H1 (cell line): ENCODE data around the gene INAFM1. TPM values are rescaled to one million over a fixed set of nuclear protein-coding genes. Genes with fewer than 3 reads are reported as not detected.

Experiments
- CTCF ChIA-PET: fragments of 300-600 bp; sonication (Branson Sonifier 250); formaldehyde crosslinking; loops from one replicate; lab custom pipeline; 2021; ENCODE audit not compliant: partially characterized antibody; lab: Charles Lee
- POLR2A ChIA-PET: fragments of 300-600 bp; sonication (Branson Sonifier 250); formaldehyde crosslinking; loops from one replicate; lab custom pipeline; 2021; ENCODE audit warnings: inconsistent platforms; ENCODE audit not compliant: partially characterized antibody; lab: Charles Lee
- DNase-seq, 2 experiments: peaks; one replicate each; pipeline versions ENCODE4 v3.0.0 to v3.0.0-alpha.2; 2010 to 2022; ENCODE audit warnings: low spot score in 2 of 2, low read depth in 1 of 2, mixed read lengths in 1 of 2
- FAIRE-seq: peaks from 2 replicates; lab custom pipeline; 2011; peaks lifted over from hg19 to GRCh38; lab: Jason Lieb, UNC
- H2AFZ ChIP-seq: 2 replicates; pipeline ENCODE4 v1.8.1; 2012; ENCODE audit warnings: low read length, inconsistent platforms
- H2AK5ac ChIP-seq: 2 replicates; pipeline ENCODE4 v1.6.1; 2013; ENCODE audit warnings: low read depth, low read length
- H2BK120ac ChIP-seq: replicated peaks from 2 replicates; pipeline ENCODE3; 2013; ENCODE audit warnings: low read depth, low read length, inconsistent platforms
- H2BK12ac ChIP-seq: 2 replicates; pipeline ENCODE4 v1.6.1; 2013; ENCODE audit warnings: low read depth, low read length
- H2BK15ac ChIP-seq: 2 replicates; pipeline ENCODE4 v1.6.1; 2013; ENCODE audit warnings: low read length
- H2BK20ac ChIP-seq: 2 replicates; pipeline ENCODE4 v1.6.1; 2013; ENCODE audit warnings: low read length
- H2BK5ac ChIP-seq: 2 replicates; pipeline ENCODE4 v1.6.1; 2013; ENCODE audit warnings: low read depth, low read length
- H3K14ac ChIP-seq: 2 replicates; pipeline ENCODE4 v1.6.1; 2013; ENCODE audit warnings: inconsistent platforms; ENCODE audit not compliant: insufficient read length
- H3K18ac ChIP-seq: 2 replicates; pipeline ENCODE4 v1.6.1; 2013; ENCODE audit warnings: low read length; ENCODE audit errors: extremely low read depth
- H3K23ac ChIP-seq: 2 replicates; pipeline ENCODE4 v1.6.1; 2013; ENCODE audit warnings: inconsistent platforms; ENCODE audit not compliant: insufficient read length
- H3K23me2 ChIP-seq: 2 replicates; pipeline ENCODE4 v1.6.1; 2013; ENCODE audit warnings: low read depth, low read length
- H3K27ac ChIP-seq: 2 replicates; pipeline ENCODE4 v1.6.1; 2011; ENCODE audit warnings: low read depth, low read length, inconsistent platforms
- H3K27me3 ChIP-seq, 4 experiments: replicated peaks in 1 of 4; 1 replicate in 1 of 4; 2 replicates in 3 of 4; pipeline versions ENCODE4 v1.6.1 to v1.8.1; 2011 to 2013; ENCODE audit warnings: low read length in 3 of 4, mild to moderate bottlenecking in 3 of 4, inconsistent platforms in 2 of 4, mixed read lengths in 2 of 4, moderate library complexity in 1 of 4; ENCODE audit not compliant: control insufficient read depth in 3 of 4, insufficient read depth in 3 of 4; ENCODE audit errors: extremely low read depth in 1 of 4
- H3K36me3 ChIP-seq, 4 experiments: 2 replicates each; pipeline versions ENCODE4 v1.6.1 to v1.8.1; 2011 to 2013; ENCODE audit warnings: mild to moderate bottlenecking in 4 of 4, low read length in 3 of 4, moderate library complexity in 2 of 4, control low read depth in 1 of 4, inconsistent platforms in 1 of 4; ENCODE audit not compliant: insufficient read depth in 4 of 4, control insufficient read depth in 2 of 4
- H3K4ac ChIP-seq: replicated peaks from 2 replicates; pipeline ENCODE3; 2013; ENCODE audit warnings: low read length, low read depth, mixed read lengths, inconsistent platforms; ENCODE audit not compliant: insufficient read length
- H3K4me1 ChIP-seq, 4 experiments: replicated peaks in 1 of 4; 1 replicate in 1 of 4; 2 replicates in 3 of 4; pipeline versions ENCODE4 v1.6.1 to v1.8.1; 2011 to 2013; ENCODE audit warnings: low read length in 3 of 4, inconsistent platforms in 2 of 4, mixed read lengths in 1 of 4; ENCODE audit not compliant: insufficient read depth in 4 of 4, control insufficient read depth in 3 of 4
- H3K4me2 ChIP-seq, 2 experiments: 2 replicates each; pipeline versions ENCODE4 v1.6.1 to v1.8.1; 2011 to 2013; ENCODE audit warnings: low read depth in 2 of 2, low read length in 2 of 2, control low read depth in 1 of 2, inconsistent platforms in 1 of 2, mild to moderate bottlenecking in 1 of 2; ENCODE audit not compliant: insufficient read depth in 1 of 2
- H3K4me3 ChIP-seq, 4 experiments: fragments of 200-600, 300-600 bp in 1 of 4; sonication (generic), shearing (Covaris generic), sonication (Bioruptor Twin) in 1 of 4; 2 replicates each; pipeline versions ENCODE4 v1.5.1 to v1.8.1; 2011 to 2016; ENCODE audit warnings: low read length in 4 of 4, low read depth in 3 of 4, control low read depth in 2 of 4, inconsistent platforms in 2 of 4, mild to moderate bottlenecking in 2 of 4, mixed read lengths in 1 of 4, moderate library complexity in 1 of 4; ENCODE audit not compliant: insufficient read depth in 2 of 4; ENCODE audit errors: extremely low read depth in 1 of 4
- H3K56ac ChIP-seq: replicated peaks from 2 replicates; pipeline ENCODE3; 2013; ENCODE audit warnings: low read depth, mild to moderate bottlenecking, mixed read lengths, low read length, inconsistent platforms; ENCODE audit not compliant: insufficient read length
- H3K79me1 ChIP-seq: 2 replicates; pipeline ENCODE4 v1.6.1; 2013; ENCODE audit warnings: low read depth, low read length, control low read depth
- H3K79me2 ChIP-seq, 2 experiments: 2 replicates each; pipeline versions ENCODE4 v1.6.1 to v1.8.1; 2012 to 2013; ENCODE audit warnings: low read length in 2 of 2, mild to moderate bottlenecking in 2 of 2, inconsistent platforms in 1 of 2; ENCODE audit not compliant: insufficient read depth in 2 of 2, control insufficient read depth in 1 of 2
- H3K9ac ChIP-seq, 4 experiments: replicated peaks in 1 of 4; 1 replicate in 1 of 4; 2 replicates in 3 of 4; pipeline versions ENCODE4 v1.6.1 to v1.8.1; 2011 to 2013; ENCODE audit warnings: low read depth in 3 of 4, low read length in 3 of 4, control low read depth in 2 of 4, mild to moderate bottlenecking in 2 of 4, moderate library complexity in 2 of 4, inconsistent platforms in 1 of 4; ENCODE audit errors: extremely low read depth in 1 of 4
- H3K9me3 ChIP-seq, 2 experiments: 2 replicates each; pipeline versions ENCODE4 v1.6.1 to v1.8.1; 2012 to 2013; ENCODE audit warnings: mild to moderate bottlenecking in 2 of 2, moderate library complexity in 2 of 2, control low read depth in 1 of 2, inconsistent platforms in 1 of 2, low read depth in 1 of 2, low read length in 1 of 2, mixed read lengths in 1 of 2; ENCODE audit not compliant: insufficient read depth in 2 of 2
- H4K20me1 ChIP-seq, 2 experiments: replicated peaks in 1 of 2; 2 replicates each; pipeline versions ENCODE3 to v1.8.1; 2011 to 2013; ENCODE audit warnings: inconsistent platforms in 2 of 2, low read length in 2 of 2, mild to moderate bottlenecking in 1 of 2; ENCODE audit not compliant: insufficient read depth in 2 of 2, control insufficient read depth in 1 of 2
- H4K5ac ChIP-seq: 2 replicates; pipeline ENCODE4 v1.6.1; 2013; ENCODE audit warnings: low read length, low read depth, mixed read lengths, inconsistent platforms; ENCODE audit not compliant: insufficient read length
- H4K8ac ChIP-seq: 2 replicates; pipeline ENCODE4 v1.8.0; 2013; ENCODE audit warnings: mild to moderate bottlenecking, moderate library complexity, low read length, inconsistent platforms; ENCODE audit not compliant: insufficient read depth; ENCODE audit errors: extremely low read depth
- H4K91ac ChIP-seq: replicated peaks from 2 replicates; pipeline ENCODE3; 2013; ENCODE audit warnings: low read length, mixed read lengths, inconsistent platforms; ENCODE audit not compliant: insufficient read length
- ASH2L ChIP-seq: fragments of 200-600, 300-600 bp; sonication (generic); IDR thresholded peaks from one replicate; pipeline ENCODE4 v1.7.1; 2017; ENCODE audit warnings: low read length
- EGR1 ChIP-seq: IDR thresholded peaks from 2 replicates; pipeline ENCODE4 v1.6.1; 2011; ENCODE audit warnings: low read depth, low read length, borderline replicate concordance
- GABPA ChIP-seq: IDR thresholded peaks from 2 replicates; pipeline ENCODE4 v1.6.1; 2011; ENCODE audit warnings: mild to moderate bottlenecking, low read length, moderate library complexity, borderline replicate concordance; ENCODE audit not compliant: insufficient read depth
- GTF2F1 ChIP-seq: IDR thresholded peaks from 2 replicates; pipeline ENCODE4 v1.6.1; 2012; ENCODE audit warnings: low read depth, low read length, improper control_type of control experiment, borderline replicate concordance
- HDAC6 ChIP-seq: IDR thresholded peaks from one replicate; pipeline ENCODE4 v1.7.1; 2012; ENCODE audit warnings: low read depth, mild to moderate bottlenecking, inconsistent platforms, low read length, moderate library complexity
- KDM5A ChIP-seq: fragments of 200-600 bp; IDR thresholded peaks from 2 replicates; pipeline ENCODE4 v1.7.1; 2012; ENCODE audit warnings: mild to moderate bottlenecking, low read length, inconsistent platforms, mixed read lengths
- NANOG ChIP-seq: IDR thresholded peaks from 2 replicates; pipeline ENCODE4 v1.6.1; 2011; ENCODE audit warnings: low read length, low read depth, mild to moderate bottlenecking, inconsistent platforms; ENCODE audit not compliant: insufficient read depth, poor library complexity, severe bottlenecking
- RFX5 ChIP-seq: IDR thresholded peaks from 2 replicates; pipeline ENCODE4 v1.6.1; 2011; ENCODE audit warnings: low read depth, low read length, improper control_type of control experiment, borderline replicate concordance
- SAP30 ChIP-seq: fragments of 300-600 bp; sonication (generic); IDR thresholded peaks from 2 replicates; pipeline ENCODE4 v1.7.1; 2012; ENCODE audit warnings: low read length, moderate library complexity, mild to moderate bottlenecking, inconsistent platforms; ENCODE audit not compliant: insufficient read depth, insufficient replicate concordance
- SIRT6 ChIP-seq: IDR thresholded peaks from one replicate; pipeline ENCODE4 v1.7.1; 2012; ENCODE audit warnings: low read length, inconsistent platforms
- WGBS, 2 experiments: shearing (Covaris generic) in 1 of 2; methylation state at CpG; one replicate each; pipeline versions ENCODE4 v1.1.6 to v1.1.7; 2013 to 2015; ENCODE audit warnings: low lambda C conversion rate in 2 of 2, mixed read lengths in 2 of 2, inconsistent platforms in 1 of 2, low coverage in 1 of 2, missing lambda C conversion rate in 1 of 2; ENCODE audit not compliant: insufficient replicate concordance in 2 of 2, insufficient coverage in 1 of 2, insufficient read length in 1 of 2; ENCODE audit errors: extremely low coverage in 1 of 2, missing lambda C conversion rate in 1 of 2; 5-methylcytosine and 5-hydroxymethylcytosine counted together
- polyA plus RNA-seq, 7 experiments: library from polyadenylated mRNA; depleted of rRNA in 3 of 7; stranded (reverse) in 5 of 7; unstranded in 2 of 7; fragments of >200 nt in 5 of 7; fragments of 200-250 nt in 2 of 7; gene quantifications; 1 replicate in 5 of 7; 2 replicates in 1 of 7; 4 replicates in 1 of 7; pipeline versions ENCODE4 v1.2.1 to v1.2.3, GENCODE V29; 2011 to 2013; ENCODE audit warnings: missing spikeins in 2 of 7, mixed read lengths in 2 of 7
- total RNA-seq: library from RNA; stranded (reverse); fragmentation: NEBNext Ultra II Directional; extraction: Animal tissue kit (Norgen Biotek cat#: 25700); gene quantifications from 2 replicates; pipeline ENCODE4 v1.2.1, GENCODE V29; 2021
- TF ChIP-seq, protein P1 (sequence below): IDR thresholded peaks from 2 replicates; pipeline ENCODE4 v1.6.1; 2011; ENCODE audit warnings: low read length, improper control_type of control experiment

The INAFM1 gene
- total and polyA plus RNA-seq, 2 of the 8 experiments (the other 6 are each of a cell fraction or from before 2014, with no cell fraction given), result 2.6 to 3.4 TPM

DNA sequence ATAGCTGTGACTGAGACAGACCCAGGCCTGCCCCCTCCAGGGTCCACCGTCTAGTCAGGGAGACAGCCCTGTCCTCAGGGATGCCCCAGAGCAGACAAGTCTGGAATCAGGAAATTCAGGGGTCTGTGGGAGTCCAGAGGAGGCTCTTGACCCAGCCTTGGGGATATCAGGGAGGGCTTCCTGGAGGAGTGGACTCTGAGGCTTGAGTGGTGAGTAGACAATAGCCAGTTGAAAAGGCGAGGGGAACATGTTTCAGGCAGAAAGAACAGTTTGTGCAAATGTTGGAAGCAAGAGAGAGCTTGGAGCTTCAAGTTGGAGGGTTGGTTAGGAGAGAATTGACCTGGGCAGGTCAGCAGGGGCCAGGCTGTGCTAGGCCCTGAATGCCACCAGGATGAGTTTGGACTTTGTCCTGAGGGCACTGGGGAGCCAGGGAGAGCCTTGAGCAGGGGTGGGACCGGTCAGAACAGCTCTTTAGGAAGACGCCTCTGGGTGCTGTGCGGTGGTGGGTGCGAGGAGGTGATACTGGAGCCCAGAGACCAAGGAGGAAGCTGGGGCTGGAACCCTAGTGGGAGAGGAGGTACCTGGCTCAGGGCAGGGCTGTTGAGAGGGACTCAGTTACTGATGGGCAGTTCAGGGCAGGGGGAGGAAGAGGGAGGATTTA lies 15.7 kb upstream of the INAFM1 start:
- Histone ChIP-seq H3K23me2 (peaks cover 9% of the 10 kb centered on the region), H3K9ac (no peak overlapping the region), H4K5ac (no peak overlapping the region), H2BK120ac (no peak overlapping the region), H3K4me3 (no peak overlapping the region), H3K79me2 (peaks cover 0 to 15% of the 10 kb centered on the region in 2 experiments; a peak in 2 of 4 replicates), H2AFZ (no peak overlapping the region), H3K27ac (no peak overlapping the region), H2BK5ac (no peak overlapping the region; the same call in 1 of the 2 replicates), H2BK15ac (no peak overlapping the region), H4K91ac (no peak overlapping the region), H3K23ac (no peak overlapping the region), H4K20me1 (peaks cover 0 to 8% of the 10 kb centered on the region in 2 experiments), H3K4ac (no peak overlapping the region), H2AK5ac (no peak overlapping the region), H4K8ac (no peak overlapping the region), H3K36me3 (peaks cover 5 to 31% (median 14%) of the 10 kb centered on the region in 4 experiments; a peak in 7 of 8 replicates), H3K56ac (no peak overlapping the region), H3K18ac (no peak overlapping the region), H2BK20ac (no peak overlapping the region), H3K4me1 (peaks cover 0 to 8% (median 6%) of the 10 kb centered on the region in 4 experiments; a peak in 6 of 7 replicates), H3K79me1 (peaks cover 5% of the 10 kb centered on the region), H3K9me3 (no peaks in the 10 kb centered on the region), H3K4me2 (peak overlapping the region in 1 of 2 experiments; percentile 94; a peak in 1 of 4 replicates), H3K27me3 (no peaks in the 10 kb centered on the region), H3K14ac (no peak overlapping the region), H2BK12ac (no peak overlapping the region)
- 89% methylated on average over 6 of the region's 6 CpGs; no CpG with 5 or more reads in 1 of the 2 experiments for WGBS, 2 experiments
- DNase-seq, result no peak
- ChIA-PET CTCF (no interaction called here), POLR2A (interaction anchor here (0.7 to 4.8 kb wide), 3 partner anchors 11 to 48 kb away, joined by 3 to 49 read pairs (median 3); partner anchors contain the start of gene INAFM1)
- FAIRE-seq, result no peak
- no peak for TF ChIP-seq KDM5A
- no peak for TF ChIP-seq EGR1
- no peak for TF ChIP-seq SAP30
- TF ChIP-seq NANOG, result no peak
- no peak for TF ChIP-seq RFX5
- TF ChIP-seq HDAC6, result no peak
- no peak for TF ChIP-seq SIRT6
- no peak for TF ChIP-seq GABPA
- TF ChIP-seq, protein P1, sequence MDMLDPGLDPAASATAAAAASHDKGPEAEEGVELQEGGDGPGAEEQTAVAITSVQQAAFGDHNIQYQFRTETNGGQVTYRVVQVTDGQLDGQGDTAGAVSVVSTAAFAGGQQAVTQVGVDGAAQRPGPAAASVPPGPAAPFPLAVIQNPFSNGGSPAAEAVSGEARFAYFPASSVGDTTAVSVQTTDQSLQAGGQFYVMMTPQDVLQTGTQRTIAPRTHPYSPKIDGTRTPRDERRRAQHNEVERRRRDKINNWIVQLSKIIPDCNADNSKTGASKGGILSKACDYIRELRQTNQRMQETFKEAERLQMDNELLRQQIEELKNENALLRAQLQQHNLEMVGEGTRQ, result no peak
- no peak for TF ChIP-seq GTF2F1
- TF ChIP-seq ASH2L, result no peak
